Measurements from ENCODE around the gene NUAK1. TPM values are rescaled to one million over a fixed set of nuclear protein-coding genes. Genes with fewer than 3 reads are reported as not detected.
A peak's percentile ranks its signal among the peaks of the same experiment; 100 is the strongest.

Gene NUAK1
- total RNA-seq, 1 experiment from 2014 or later, result 2.6 TPM

- intact Hi-C loops (cut with micrococcal nuclease), result no loop called here
- no TSS peak for BruUV-seq (replicated peaks)
- ChIA-PET POLR2A (interaction anchor here (1.6 to 2.5 kb wide), 3 partner anchors 8 to 17 kb away, joined by 8 to 31 read pairs (median 13); no protein-coding TSS in a partner anchor), CTCF (interaction anchor here (1.5 to 3.8 kb wide), 5 partner anchors 8 to 705 kb away, joined by 4 to 20 read pairs (median 4); no protein-coding TSS in a partner anchor)
- Mint-ChIP-seq H3K9me3 (ENCODE audit: unreplicated experiment) (no peaks in the 10 kb centered on the region), H3K27me3 (ENCODE audit: insufficient read depth, unreplicated experiment) (no peaks in the 10 kb centered on the region), H3K27ac (ENCODE audit: low read depth, unreplicated experiment) (no peak overlapping the region), H3K36me3 (ENCODE audit: insufficient read depth, unreplicated experiment) (no peaks in the 10 kb centered on the region), H3K4me3 (ENCODE audit: unreplicated experiment) (no peak overlapping the region), H3K4me1 (ENCODE audit: insufficient read depth, unreplicated experiment) (peaks cover 22% of the 10 kb centered on the region)
- DNase-seq (ENCODE audit: unreplicated experiment), result no peak
- no peak for TF ChIP-seq CTCF (IDR thresholded peaks at IDR 0.05; ENCODE audit: unreplicated experiment)
Measured at GRCh38 chr12:106125351-106126095, 13.2 kb downstream of the NUAK1 start.

GRCh38 chr12:106123551-106124081, 15.1 kb downstream of the NUAK1 start:
- ChIA-PET POLR2A (interaction anchor here (1.7 kb wide), 1 partner anchor 9 kb away, joined by 7 read pairs; no protein-coding TSS in a partner anchor), CTCF (interaction anchor here (0.6 to 14.0 kb wide), 4 partner anchors 10 to 183 kb away, joined by 3 to 115 read pairs (median 4); partner anchors contain the start of gene NUAK1)
- intact Hi-C loops (cut with micrococcal nuclease), result no loop called here
- H3K27me3 Mint-ChIP-seq (ENCODE audit: insufficient read depth, unreplicated experiment), result no peaks in the 10 kb centered on the region
- no TSS peak for BruUV-seq (replicated peaks)
- H3K4me1 Mint-ChIP-seq (ENCODE audit: insufficient read depth, unreplicated experiment), result peaks cover 22% of the 10 kb centered on the region
- peak overlapping the region; percentile 31 for H3K27ac Mint-ChIP-seq (ENCODE audit: low read depth, unreplicated experiment)
- no peak overlapping the region for H3K4me3 Mint-ChIP-seq (ENCODE audit: unreplicated experiment)
- no peaks in the 10 kb centered on the region for H3K36me3 Mint-ChIP-seq (ENCODE audit: insufficient read depth, unreplicated experiment)
- no peak for TF ChIP-seq CTCF (IDR thresholded peaks at IDR 0.05; ENCODE audit: unreplicated experiment)
- no peak for DNase-seq (ENCODE audit: unreplicated experiment)
- H3K9me3 Mint-ChIP-seq (ENCODE audit: unreplicated experiment), result no peaks in the 10 kb centered on the region

- no peaks in the 10 kb centered on the region for H3K9me3 Mint-ChIP-seq (ENCODE audit: unreplicated experiment)
- H3K4me1 Mint-ChIP-seq (ENCODE audit: insufficient read depth, unreplicated experiment), result peaks cover 26% of the 10 kb centered on the region
- H3K27ac Mint-ChIP-seq (ENCODE audit: low read depth, unreplicated experiment), result peak overlapping the region; percentile 31
- TF ChIP-seq CTCF (IDR thresholded peaks at IDR 0.05; ENCODE audit: unreplicated experiment), result no peak
- BruUV-seq (replicated peaks), result no TSS peak
- H3K36me3 Mint-ChIP-seq (ENCODE audit: insufficient read depth, unreplicated experiment), result no peaks in the 10 kb centered on the region
- ChIA-PET CTCF (interaction anchor here (1.4 to 14.0 kb wide), 2 partner anchors 10 to 13 kb away, joined by 5 to 115 read pairs; partner anchors contain the start of gene NUAK1), POLR2A (interaction anchor here (1.7 kb wide), 1 partner anchor 9 kb away, joined by 7 read pairs; no protein-coding TSS in a partner anchor)
- no peaks in the 10 kb centered on the region for H3K27me3 Mint-ChIP-seq (ENCODE audit: insufficient read depth, unreplicated experiment)
- intact Hi-C loops (cut with micrococcal nuclease), result no loop called here
- no peak overlapping the region for H3K4me3 Mint-ChIP-seq (ENCODE audit: unreplicated experiment)
- no peak for DNase-seq (ENCODE audit: unreplicated experiment)
Measured at GRCh38 chr12:106123110-106123509, 15.6 kb downstream of the NUAK1 start.

- no peak for DNase-seq (ENCODE audit: unreplicated experiment)
- POLR2A ChIA-PET, result no interaction called here
- no peak overlapping the region for H3K27ac Mint-ChIP-seq (ENCODE audit: low read depth, unreplicated experiment)
- H3K4me3 Mint-ChIP-seq (ENCODE audit: unreplicated experiment), result no peak overlapping the region
- no peaks in the 10 kb centered on the region for H3K27me3 Mint-ChIP-seq (ENCODE audit: insufficient read depth, unreplicated experiment)
- no TSS peak for BruUV-seq (replicated peaks)
- no peaks in the 10 kb centered on the region for H3K9me3 Mint-ChIP-seq (ENCODE audit: unreplicated experiment)
- H3K36me3 Mint-ChIP-seq (ENCODE audit: insufficient read depth, unreplicated experiment), result no peaks in the 10 kb centered on the region
- no peak for TF ChIP-seq CTCF (IDR thresholded peaks at IDR 0.05; ENCODE audit: unreplicated experiment)
- CTCF ChIA-PET, result interaction anchor here (14.0 kb wide), 1 partner anchor 14 kb away, joined by 115 read pairs; the partner anchor contains the start of gene NUAK1
- peaks cover 24% of the 10 kb centered on the region for H3K4me1 Mint-ChIP-seq (ENCODE audit: insufficient read depth, unreplicated experiment)
- intact Hi-C loops (cut with micrococcal nuclease), result no loop called here
Measured at GRCh38 chr12:106122004-106122403, 16.8 kb downstream of the NUAK1 start.
